Renal pelvis (tissue), 4 donors: Measurements from ENCODE around the gene DNAJC5. TPM values are rescaled to one million over a fixed set of nuclear protein-coding genes. Genes with fewer than 3 reads are reported as not detected.
A peak's percentile ranks its signal among the peaks of the same experiment; 100 is the strongest.
"Not testable (repeated sequence)": the region's sequence is repeated elsewhere in the genome, so short reads cannot be mapped to it uniquely, and the experiment has no call there.

Experiments used
- DNase-seq: peaks from one replicate; pipeline ENCODE4 v3.0.0-alpha.2; 2013
- polyA plus RNA-seq, 3 donors: library from polyadenylated mRNA; unstranded; fragments of 120-200 nt; gene quantifications; one replicate each; pipeline ENCODE4 v1.2.1, GENCODE V29; 2013; ENCODE audit not compliant: insufficient read length in 3 of 3

The DNAJC5 gene
- polyA plus RNA-seq, 3 donors, result 30.3 to 35.8 (median 34.7) TPM

- DNase-seq, result no peak
These were observed 56.7 kb downstream of the DNAJC5 start for GRCh38 chr20:63951398-63952209.

GRCh38 chr20:63952210-63952535 is 57.2 kb downstream of the DNAJC5 start:
- DNase-seq, result no peak

DNA sequence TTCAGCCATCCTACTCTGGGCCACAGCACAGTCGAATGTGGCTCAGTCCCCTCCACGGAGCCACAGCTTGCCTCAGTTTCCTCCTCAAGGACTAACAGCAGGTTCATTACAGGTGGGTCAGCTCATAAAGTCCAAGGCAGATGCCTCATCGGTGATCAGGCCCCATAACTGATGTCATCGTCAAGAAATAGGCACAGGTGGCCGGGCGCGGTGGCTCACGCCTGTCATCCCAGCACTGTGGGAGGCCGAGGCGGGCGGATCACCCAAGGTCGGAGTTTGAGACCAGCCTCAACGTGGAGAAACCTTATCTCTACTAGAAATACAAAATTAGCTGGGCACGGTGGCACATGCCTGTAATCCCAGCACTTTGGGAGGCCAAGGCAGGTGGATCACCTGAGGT is 57.8 kb downstream of the DNAJC5 start:
- DNase-seq, result no peak

DNA sequence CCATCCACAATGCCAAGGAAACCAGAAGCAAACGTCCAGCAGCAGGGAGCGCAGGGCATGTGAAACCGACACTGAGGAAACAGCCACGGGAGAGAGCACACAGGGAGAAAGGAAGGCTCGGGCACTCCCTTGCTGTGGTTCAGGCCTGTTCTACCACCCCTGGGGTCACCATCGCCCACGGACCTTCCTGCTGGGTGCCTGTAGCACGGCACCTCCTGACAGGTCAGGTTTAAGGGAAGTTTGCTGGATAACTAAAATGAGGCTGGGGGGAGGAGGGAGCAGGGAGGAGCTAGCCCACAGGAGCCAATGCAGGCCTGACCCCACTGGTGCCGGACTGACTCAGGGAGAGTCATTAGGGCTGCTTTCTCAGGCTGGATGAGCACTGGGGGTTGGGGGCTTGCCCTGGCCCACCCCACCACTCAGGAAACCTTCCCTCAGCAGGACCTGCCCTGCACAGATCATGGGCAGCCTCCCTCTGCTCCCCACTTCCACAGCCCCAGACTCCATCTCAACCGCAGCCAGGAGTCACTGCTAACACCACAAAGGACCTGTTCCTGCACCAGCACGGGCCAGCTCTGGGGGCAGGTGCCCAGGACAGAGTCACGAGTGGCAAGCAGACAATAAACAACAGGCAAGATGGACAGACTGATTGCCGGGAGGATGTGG is 59.0 kb downstream of the DNAJC5 start:
- no peak for DNase-seq

DNA sequence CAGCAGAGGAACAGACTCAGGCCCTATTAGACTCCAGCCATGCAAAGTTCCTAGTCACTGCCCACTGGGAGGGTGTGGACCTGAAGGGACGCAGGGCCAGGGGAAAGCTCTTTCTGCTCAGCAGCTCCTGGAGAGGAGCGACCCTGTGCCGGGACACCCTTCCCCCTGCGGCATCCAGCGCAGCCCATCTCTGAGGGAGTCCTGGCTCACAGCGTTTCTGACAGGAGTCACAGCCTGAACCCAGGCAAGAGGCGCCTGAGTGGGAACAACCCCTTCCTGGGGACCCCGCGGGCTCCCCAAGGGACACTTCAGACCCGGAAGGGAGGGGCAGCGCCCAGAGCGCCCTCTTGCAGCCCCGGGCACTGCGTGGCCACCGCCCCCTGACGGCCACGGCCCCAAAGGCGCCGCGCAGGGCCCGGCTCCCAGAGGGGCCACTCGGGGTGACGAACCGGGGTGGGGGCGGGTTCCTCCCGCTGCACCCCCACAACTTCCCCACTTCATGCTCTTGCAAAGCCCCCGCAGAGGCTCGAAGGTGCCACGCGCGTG is 60.4 kb downstream of the DNAJC5 start:
- no peak for DNase-seq

DNA sequence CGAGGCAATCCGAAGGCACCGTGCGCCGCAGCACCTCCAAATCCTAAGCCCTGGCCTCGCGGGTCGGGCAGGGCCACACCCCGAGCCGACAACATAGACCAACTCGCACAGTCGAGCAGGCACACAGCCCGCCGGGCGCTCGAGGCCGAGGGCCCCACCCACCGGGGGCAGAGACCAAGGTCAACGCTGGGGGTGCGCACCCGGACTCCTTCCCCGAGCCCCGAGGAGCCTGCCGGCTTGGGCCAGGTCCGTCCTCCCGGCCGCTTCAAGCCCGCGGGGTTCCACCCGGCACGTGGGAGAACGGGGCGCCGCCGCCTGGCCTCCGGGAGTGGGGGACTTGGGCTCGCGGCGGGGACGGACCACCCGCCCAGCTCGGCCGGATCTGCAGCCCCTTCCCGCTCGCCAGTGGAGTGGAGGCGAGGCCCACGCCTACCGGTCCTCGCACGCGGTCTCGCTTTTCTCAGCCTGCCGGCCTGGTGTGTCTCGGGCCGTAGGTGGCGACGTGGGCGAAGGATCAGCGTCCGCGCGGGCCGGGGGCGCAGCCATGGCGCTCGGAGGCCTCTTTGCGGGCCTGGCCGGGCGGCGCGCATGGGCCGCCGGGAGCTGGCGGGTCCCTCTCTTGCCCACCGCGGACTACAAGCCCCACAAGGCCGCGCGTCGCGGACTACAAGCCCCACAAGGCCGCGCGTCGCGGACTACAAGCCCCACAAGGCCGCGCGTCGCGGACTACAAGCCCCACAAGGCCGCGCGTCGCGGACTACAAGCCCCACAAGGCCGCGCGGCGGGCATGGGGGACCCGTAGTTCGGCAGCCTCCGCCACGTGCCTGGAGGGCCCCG is 61.1 kb downstream of the DNAJC5 start, which contains the start of gene UCKL1:
Gene UCKL1 (minus strand): TSS at position 590 of the 837 bp plus-strand sequence. CDS start 44 bp downstream, at position 546.
- DNase-seq, result peak; percentile 91

DNA sequence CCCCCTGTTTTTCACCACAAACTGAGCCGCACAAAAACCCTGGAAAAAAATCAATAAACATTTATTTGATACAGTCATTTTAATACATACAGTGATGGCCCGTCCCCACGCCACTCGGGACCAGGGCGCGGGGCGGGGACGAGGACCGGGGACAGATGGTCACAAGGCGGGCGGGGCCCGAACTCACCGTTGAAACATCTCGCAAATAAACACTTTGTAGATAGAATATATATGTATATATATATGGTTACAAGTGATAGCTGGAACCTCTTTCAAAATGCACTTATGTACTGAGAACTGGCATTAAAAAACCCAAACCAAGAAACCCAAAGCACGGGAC is 61.7 kb downstream of the DNAJC5 start:
- DNase-seq, result no peak

DNA sequence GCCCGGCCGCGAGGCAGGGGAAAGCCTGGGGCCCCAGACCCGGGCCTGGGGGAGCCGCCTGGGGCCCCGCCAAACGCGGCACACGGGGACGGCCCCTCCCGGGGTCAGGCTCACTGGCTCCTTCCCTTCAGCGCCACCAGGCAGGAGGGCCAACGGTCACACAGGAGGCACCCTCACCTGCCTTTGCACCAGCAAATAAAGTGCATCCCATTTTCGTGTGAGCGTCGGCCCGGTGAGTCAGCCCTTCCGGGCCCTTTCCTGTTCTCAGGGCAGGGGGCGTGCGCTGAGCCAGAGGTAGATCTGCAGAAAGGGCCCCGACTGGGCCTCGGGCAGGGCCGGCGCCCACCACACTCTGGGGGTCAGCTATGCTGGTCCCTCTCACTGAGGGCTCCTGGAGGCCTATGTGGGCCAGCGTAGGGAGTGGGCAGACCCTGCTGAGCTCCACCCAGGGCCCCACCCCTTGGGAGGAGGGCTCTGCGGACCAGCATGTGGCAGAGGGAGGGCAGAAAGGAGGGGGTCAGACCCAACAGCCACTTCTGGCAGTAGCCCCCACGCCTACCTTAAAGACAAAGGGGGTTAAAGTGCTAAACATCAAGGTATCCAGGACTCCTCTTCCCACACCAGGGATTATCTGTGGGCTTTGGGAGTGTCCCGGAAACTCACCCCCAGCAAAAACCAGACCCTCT is 62.2 kb downstream of the DNAJC5 start:
- DNase-seq, result no peak

DNA sequence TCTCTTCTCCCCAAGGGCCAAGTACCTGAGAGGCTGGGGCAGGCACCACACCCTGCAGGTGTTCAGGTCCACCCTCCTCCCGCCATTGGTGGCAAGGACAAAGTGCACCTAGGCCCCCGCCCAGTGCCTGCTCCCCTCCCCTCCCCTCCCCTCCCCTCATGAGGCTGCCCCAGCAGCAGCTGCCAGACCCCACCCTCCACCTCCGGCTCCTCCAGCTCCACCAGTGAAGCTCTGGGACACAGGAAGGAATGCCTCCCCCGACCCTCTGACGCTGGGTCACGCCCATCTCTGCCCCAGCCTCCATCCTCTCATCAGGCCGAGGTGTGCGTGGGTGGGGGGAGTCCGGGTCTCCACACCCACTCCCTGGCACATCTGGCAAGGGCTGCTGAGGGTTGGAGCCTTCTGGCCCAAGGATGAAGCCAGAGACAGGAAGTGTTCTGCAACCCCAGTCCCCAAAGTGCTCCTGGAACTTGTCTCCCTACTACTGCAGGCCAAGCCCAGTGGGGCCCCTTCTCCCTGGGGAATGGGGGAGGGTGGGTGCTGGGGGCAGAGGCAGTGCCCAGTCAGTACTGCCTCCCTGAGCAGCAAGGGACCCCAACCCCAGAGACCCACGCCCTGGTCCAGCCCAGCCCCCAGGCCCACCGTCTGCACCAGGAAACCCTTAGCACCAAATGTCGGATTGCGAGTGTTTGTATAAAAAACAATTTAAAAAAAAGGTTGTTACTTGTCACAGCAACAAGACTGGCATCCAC is 62.9 kb downstream of the DNAJC5 start:
- no peak for DNase-seq

GRCh38 chr20:63958471-63958870 is 63.5 kb downstream of the DNAJC5 start:
- DNase-seq, result no peak

GRCh38 chr20:63958964-63959698 is 64.2 kb downstream of the DNAJC5 start:
- DNase-seq, result no peak

DNA sequence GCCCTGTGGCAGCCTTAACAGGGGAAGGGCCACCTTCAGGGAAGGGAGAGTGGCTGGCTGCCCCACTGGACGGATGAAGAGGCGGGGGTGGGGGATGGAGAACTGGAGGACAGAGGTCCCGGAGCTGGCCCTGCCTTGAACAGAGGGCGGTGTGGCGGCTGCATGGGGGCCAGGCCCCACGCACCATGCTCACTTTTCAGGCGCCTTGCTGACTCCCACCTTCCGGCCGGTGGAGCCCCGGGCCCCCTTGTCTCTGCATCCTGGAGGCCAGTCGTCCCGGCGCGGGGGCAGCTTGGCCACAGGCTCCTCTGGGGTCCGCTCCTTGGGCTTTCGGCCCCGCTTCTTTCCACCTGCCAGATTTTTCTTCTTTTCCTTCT is 64.8 kb downstream of the DNAJC5 start:
- no peak for DNase-seq

DNA sequence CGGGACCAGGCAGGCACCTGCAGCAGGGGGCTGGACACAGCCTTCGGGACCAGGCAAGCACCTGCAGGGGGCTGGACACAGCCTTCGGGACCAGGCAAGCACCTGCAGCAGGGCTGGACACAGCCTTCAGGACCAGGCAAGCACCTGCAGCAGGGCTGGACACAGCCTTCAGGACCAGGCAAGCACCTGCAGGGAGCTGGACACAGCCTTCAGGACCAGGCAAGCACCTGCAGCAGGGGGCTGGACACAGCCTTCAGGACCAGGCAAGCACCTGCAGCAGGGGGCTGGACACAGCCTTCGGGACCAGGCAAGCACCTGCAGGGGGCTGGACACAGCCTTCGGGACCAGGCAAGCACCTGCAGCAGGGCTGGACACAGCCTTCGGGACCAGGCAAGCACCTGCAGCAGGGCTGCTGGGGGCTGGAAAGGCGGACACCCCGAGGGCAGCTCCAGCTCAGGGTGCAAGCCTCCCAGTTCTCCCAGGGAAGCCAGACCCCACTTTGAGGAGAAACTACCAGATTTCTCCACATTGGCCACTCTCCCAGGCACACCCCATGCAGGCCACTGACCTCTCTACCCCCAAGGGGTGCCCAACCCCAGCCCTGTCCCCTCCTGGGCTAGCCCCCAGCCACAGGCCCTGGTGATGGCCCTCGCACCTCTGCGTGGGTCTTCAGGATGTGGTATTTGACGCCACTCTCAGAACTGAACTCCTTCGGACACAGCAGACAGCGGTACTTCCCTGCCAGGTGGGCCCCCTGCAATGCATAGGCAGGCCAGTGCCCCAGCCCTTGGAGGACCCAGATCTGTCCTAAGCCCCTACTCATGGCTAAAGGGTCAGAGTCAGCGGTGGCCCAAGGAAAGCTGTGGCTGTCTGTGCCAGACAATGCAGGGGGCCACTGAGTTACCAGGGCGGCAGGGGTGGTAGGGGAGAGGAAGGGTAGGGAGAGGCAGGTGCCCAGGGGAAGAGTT is 66.0 kb downstream of the DNAJC5 start:
- DNase-seq, result not testable (repeated sequence)

DNA sequence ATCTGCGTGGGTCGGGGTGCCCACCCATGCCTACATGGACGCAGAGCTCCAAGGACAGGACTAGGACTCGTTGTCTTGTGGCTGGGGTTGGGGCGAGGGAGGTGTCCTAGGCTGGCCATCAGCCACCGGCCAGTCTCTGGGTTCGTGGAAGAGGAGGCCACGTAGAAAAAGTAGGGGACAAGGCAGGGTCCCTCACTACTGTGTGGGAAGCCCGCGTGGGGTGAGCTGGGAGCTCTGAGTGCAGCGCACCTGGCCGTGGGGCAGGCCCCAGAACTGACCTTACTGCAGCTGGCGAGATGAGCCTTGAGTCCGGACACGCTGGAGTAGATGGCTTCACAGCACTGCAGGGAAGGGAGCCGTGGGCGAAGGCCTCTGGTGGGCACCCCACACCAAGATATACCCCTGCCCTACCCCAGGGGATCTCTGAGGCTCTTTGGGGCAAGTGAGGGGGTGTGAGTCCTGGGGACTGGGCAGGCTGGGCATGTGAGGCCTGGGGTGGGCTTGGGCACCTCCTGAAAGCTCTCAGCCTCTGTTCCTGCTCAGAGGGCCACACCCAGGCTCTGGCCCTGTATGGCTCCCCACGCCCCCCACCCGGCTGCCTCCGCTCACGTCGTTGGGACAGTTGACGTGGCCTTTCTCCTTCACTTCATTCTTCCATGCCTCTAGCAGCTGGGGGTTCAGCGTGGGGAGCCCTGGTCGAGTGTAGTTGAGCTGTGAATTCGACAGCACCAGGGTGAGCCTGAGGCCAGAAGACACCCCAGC is 66.9 kb downstream of the DNAJC5 start:
- no peak for DNase-seq

DNA sequence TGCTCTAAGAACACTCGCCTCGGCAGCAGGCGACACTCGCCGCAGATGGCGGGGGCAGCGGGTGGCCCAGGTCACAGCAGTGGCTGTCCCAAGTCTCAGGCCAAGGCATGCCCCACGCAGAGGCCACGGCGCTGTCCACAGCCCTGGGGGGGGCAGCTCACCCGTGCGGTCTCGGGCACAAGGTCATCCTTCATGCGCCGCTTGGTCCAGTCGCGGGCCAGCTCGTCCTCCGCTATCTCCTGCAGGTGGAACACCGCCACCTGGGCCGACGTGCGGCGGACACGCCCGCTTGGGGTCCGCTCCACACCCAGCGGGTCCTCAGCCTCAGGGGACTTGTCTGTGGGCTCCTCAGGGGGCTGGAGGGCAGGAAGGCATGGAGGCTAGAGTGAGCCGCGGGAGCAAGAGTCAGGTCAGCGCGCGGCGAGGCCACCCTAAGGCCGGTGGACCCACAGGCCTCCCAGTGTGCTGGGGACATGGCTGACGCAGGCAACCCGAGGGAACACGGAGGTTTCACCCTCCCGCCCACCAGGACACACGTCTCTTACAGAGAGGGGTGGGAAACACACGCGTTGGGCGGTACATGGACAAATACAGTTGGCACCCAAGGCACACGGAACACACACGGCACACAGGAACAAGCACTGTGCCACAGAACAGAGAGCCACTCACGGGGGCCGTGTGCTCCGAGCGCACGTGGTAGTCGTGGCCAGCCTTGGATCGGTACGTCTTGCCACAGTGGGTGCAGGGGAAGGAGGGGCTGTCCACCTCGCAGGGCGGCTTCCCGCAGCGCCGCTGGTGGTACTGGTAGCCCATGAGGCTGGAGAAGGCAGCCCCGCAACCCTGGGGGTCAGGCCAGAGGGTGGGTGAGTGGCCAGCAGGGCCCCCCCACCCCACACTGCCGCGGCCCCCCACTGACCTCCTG is 67.8 kb downstream of the DNAJC5 start:
- no peak for DNase-seq

DNA sequence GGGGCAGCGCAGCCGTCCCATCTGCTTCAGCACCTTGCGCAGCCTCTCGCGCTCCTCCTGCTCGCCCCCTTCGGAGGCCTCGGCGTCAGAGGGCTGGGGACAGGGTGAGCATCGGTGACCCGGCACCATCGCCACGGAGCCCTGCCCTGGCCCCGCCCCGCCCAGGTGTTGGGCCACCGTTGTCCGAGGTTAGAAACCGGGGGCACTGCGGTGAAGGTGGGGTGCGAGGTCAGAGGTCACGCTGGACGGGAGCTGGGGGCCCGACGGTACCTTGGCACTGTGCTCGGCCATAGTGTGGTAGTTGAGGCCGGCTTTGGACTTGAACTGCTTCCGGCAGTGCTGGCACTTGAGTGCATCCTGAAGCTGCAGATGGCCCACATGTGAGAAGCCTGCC is 68.4 kb downstream of the DNAJC5 start:
- DNase-seq, result no peak

DNA sequence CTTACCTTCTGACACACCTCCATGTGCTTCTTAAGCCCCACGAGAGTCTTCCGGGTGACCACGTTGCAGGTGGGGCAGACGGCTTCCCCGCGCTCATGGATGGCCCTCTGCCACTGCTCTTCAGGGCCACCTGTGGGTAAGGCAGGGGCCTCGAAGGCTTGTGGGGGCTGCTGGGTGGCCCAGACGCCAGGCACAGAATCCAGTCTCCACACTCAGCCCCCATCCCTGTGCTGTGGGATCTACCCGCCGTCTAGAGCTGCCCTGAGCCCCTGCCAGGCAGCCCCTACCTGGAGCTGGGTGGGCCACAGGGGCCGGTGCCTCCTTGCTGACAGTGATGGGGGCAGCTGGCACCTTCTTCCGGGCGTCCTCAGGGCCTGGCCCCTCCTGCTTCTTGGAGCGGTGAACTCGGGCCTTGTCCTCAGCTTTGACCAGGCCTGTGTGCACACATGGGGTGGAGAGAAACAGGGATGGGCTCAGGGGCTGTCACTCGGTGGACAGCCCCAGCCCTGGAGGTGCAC is 68.9 kb downstream of the DNAJC5 start:
- no peak for DNase-seq
